Embryonic facial prominence (tissue), 1 donor: Measurements from ENCODE around the gene HIBCH.
"Not testable (repeated sequence)": the region's sequence is repeated elsewhere in the genome, so short reads cannot be mapped to it uniquely, and the experiment has no call there.

Experiments used
- DNase-seq: peaks from one replicate; pipeline ENCODE4 v3.0.0-alpha.2; 2016; ENCODE audit errors: extremely low spot score

Gene HIBCH

DNA sequence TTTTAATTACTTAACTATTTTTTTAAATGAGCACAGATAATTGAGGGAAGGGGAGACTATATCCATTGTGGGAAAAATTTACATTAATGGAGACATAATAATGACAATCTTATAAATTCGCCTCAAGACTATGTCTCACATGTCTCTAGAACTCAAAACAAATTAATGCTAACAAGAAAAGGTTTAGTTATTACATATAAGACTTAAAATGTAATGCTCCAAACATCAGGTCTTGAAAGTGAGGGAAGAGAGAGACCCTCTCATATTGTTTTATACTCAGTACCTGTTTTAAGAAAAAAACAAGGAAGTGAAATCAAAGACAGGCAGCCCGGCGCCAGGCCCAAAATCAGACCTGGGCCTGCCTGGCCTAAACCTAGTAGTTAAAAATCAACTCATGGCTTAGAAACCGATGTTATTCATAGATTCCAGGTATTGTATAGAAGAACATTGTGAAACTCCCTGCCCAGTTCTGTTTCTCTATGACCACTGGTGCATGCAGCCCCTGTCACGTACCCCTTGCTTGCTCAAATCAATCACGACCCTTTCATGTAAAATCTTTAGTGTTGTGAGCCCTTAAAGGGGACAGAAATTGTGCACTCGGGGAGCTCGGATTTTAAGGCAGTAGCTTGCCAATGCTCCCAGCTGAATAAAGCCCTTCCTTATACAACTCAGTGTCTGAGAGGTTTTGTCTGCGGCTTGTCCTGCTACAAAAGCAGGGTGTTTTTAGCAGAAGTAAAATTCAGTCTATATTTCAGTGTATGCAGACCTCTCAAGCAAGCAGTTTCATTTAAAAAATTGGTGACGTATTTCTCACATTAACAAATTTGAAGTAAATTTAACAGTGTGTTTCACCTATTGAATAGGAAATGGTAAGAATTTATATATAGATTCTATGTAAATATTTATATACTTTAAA is 161.8 kb downstream of the HIBCH start:
- DNase-seq, result not testable (repeated sequence)

DNA sequence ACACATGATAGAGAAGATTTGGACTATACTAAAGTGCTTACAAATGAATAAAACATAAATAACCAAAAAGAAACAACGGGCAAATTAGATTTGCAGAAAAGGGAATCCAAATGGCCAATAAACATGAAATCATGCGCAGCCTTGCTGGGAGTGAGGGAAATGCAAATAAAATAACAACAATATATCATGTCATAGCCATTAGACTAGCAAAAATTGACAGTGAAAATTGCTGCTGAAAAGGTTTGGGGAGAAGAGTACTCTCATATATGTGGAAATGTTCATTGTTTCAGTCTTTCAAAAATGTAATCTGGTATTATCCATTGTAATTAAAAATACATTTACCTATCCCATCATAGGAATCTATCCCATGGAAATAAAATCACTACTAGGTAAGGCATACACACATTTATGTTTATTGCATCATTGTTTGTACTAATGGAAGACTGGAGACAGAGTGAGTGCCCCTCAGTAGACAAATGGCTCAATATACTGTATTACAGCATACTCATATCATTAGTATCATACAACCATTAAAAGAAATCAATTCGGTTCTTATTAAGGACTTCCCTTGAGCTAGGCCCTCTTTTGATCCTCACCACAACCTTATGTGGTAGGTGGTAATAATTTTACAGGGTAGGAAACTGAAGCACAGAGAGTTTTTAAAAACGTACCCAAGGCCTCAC is 163.0 kb downstream of the HIBCH start:
- DNase-seq, result no peak
